Nephron (organoid): ENCODE measurements around the gene RAF1.
"Not testable (repeated sequence)": the region's sequence is repeated elsewhere in the genome, so short reads cannot be mapped to it uniquely, and the experiment has no call there.

Experiments
- H3K27ac Mint-ChIP-seq, 3 experiments: 2 replicates each; pipeline ENCODE4 v1.8.0; 2020; ENCODE audit warnings: mixed read lengths in 3 of 3, mild to moderate bottlenecking in 2 of 3, moderate library complexity in 1 of 3
- H3K27me3 Mint-ChIP-seq: 2 replicates; pipeline ENCODE4 v1.8.0; 2021; ENCODE audit warnings: low read depth, mild to moderate bottlenecking, moderate library complexity, mixed read lengths
- H3K36me3 Mint-ChIP-seq: 2 replicates; pipeline ENCODE4 v1.8.0; 2020; ENCODE audit warnings: low read depth, mixed read lengths
- H3K4me1 Mint-ChIP-seq: 2 replicates; pipeline ENCODE4 v1.8.0; 2020; ENCODE audit warnings: mixed read lengths
- H3K4me3 Mint-ChIP-seq, 3 experiments: 2 replicates each; pipeline ENCODE4 v1.8.0; 2020; ENCODE audit warnings: mild to moderate bottlenecking in 3 of 3, mixed read lengths in 3 of 3, moderate library complexity in 2 of 3
- H3K9me3 Mint-ChIP-seq: 2 replicates; pipeline ENCODE4 v1.8.0; 2020; ENCODE audit warnings: mixed read lengths
- TF ChIP-seq, protein P1 (sequence below), 3 experiments: fragments of 200-600 bp; sonication (generic); IDR thresholded peaks; one replicate each; pipeline ENCODE4 v1.5.0; 2021; ENCODE audit warnings: antibody characterized with exemption in 3 of 3; ENCODE audit not compliant: unreplicated experiment in 3 of 3

RAF1 gene

DNA sequence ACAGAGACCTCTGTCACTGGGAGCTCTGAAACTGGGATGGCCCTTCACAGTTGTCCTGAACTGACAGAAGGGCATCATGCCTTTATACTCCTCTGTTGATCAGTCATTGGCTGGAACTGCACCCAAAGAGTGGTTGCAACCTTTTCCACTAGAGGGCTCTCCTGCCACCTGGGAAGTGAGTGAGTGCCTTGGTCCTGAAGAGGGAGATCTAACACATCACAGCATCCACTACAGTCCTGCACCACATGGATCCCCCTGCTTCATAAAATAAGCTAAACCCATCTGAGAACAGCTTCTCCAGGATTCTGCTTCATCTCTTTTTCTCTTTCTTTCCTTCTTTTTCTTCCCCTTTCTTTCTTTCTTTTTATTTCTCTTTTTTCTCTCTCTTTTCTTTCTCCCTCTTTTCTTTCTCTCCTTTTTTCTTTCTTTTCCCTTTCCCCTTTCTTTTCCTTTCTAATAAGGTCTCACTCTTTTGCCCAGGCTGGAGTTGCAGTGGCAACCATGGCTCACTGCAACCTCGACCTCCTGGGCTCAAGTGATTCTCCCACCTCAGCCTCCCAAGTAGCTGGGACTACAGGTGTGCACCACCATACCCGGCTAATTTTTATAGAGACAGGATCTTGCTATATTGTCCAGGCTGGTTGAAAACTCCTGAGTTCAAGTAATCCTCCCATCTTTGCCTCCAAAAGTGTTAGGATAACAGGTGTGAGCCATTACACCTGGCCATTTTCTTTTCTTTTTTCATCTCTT is 42.8 kb upstream of the RAF1 start:
- H3K4me1 Mint-ChIP-seq: no peaks in the 10 kb centered on the region
- no peak overlapping the region for H3K4me3 Mint-ChIP-seq
- H3K9me3 Mint-ChIP-seq: peaks cover 2% of the 10 kb centered on the region
- TF ChIP-seq, protein P1, sequence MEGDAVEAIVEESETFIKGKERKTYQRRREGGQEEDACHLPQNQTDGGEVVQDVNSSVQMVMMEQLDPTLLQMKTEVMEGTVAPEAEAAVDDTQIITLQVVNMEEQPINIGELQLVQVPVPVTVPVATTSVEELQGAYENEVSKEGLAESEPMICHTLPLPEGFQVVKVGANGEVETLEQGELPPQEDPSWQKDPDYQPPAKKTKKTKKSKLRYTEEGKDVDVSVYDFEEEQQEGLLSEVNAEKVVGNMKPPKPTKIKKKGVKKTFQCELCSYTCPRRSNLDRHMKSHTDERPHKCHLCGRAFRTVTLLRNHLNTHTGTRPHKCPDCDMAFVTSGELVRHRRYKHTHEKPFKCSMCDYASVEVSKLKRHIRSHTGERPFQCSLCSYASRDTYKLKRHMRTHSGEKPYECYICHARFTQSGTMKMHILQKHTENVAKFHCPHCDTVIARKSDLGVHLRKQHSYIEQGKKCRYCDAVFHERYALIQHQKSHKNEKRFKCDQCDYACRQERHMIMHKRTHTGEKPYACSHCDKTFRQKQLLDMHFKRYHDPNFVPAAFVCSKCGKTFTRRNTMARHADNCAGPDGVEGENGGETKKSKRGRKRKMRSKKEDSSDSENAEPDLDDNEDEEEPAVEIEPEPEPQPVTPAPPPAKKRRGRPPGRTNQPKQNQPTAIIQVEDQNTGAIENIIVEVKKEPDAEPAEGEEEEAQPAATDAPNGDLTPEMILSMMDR (IDR thresholded peaks at IDR 0.05; ENCODE audit: unreplicated experiment in 3 of 3): peak; percentile 37 to 51 (median 48)
- H3K27me3 Mint-ChIP-seq: peaks cover under 1% of the 10 kb centered on the region
- H3K36me3 Mint-ChIP-seq: no peaks in the 10 kb centered on the region
- no peak overlapping the region for H3K27ac Mint-ChIP-seq

DNA sequence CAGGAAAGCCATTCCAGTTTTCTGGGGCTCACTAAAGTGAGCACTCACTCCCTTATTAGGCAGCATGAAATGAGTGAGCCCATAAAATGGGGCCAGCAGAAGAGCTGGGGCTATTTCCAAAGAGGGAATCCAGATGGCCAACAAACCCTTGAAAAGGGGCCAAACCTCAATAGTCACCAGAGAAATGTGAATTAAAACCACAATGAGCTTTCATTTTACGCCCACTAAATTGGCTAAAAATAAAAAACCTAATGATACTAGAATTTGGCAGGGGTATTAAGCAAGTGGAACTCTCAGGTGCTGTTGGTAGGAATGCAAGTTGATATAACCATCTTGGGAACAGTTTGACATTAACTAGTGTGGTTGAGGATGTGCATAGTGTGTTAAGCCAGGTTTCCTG is 42.1 kb upstream of the RAF1 start:
- Mint-ChIP-seq H3K9me3 (peaks cover 2% of the 10 kb centered on the region), H3K4me1 (no peaks in the 10 kb centered on the region), H3K27me3 (no peaks in the 10 kb centered on the region), H3K27ac (no peak overlapping the region), H3K36me3 (no peaks in the 10 kb centered on the region), H3K4me3 (no peak overlapping the region)
- TF ChIP-seq, protein P1 (IDR thresholded peaks at IDR 0.05; ENCODE audit: unreplicated experiment in 3 of 3): no peak

DNA sequence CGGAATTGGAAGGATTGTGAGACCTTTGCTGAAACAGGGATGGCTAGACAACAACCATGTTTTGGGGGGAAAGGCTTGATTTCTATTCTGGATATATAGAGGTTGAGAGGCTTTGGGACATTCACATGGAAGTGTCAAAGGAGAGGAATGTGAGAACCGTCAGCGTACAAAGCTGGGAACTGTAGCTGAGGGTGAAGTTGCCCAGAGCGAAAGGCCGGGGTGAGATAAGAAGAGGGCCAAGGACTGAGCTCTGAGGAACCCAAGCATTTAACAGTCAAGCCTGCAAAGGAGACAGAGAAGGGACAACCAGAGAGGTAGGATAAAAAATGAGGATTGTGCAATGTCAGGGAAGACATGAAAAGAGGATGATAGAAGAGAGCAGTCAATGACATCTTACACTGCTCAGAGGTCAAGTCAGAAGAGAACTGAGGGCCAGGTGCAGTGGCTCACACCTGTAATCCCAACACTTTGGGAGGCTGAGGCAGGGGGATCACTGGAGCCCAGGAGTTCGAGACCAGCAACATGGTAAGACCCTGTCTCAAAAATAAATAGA is 41.5 kb upstream of the RAF1 start:
- TF ChIP-seq, protein P1 (IDR thresholded peaks at IDR 0.05; ENCODE audit: unreplicated experiment in 3 of 3): no peak
- Mint-ChIP-seq H3K4me1 (no peaks in the 10 kb centered on the region), H3K36me3 (no peaks in the 10 kb centered on the region), H3K4me3 (no peak overlapping the region), H3K27me3 (no peaks in the 10 kb centered on the region), H3K27ac (no peak overlapping the region), H3K9me3 (peaks cover 2% of the 10 kb centered on the region)

GRCh38 chr3:12702501-12702900 is 38.6 kb upstream of the RAF1 start:
- Mint-ChIP-seq H3K9me3 (peaks cover 2% of the 10 kb centered on the region), H3K4me3 (no peak overlapping the region), H3K4me1 (no peaks in the 10 kb centered on the region), H3K27ac (no peak overlapping the region), H3K36me3 (no peaks in the 10 kb centered on the region), H3K27me3 (no peaks in the 10 kb centered on the region)
- TF ChIP-seq, protein P1 (IDR thresholded peaks at IDR 0.05; ENCODE audit: unreplicated experiment in 3 of 3): no peak

DNA sequence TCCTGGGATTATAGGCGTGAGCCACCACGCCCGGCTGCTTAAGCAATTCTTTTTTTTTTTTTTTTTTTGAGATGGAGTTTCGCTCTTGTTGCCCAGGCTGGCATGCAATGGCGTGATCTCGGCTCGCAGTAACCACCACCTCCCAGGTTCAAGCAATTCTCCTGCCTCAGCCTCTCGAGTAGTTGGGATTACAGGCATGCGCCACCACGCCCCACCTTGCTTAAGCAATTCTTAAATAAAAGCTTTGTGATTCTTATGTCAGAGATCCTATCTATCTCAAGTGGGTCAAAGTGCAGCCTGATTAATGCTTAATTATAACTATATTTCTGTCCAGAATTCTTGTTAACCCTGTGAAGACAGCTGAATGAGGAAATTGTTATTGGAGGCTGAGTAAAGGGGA is 37.7 kb upstream of the RAF1 start:
- H3K4me1 Mint-ChIP-seq, H3K36me3 Mint-ChIP-seq, H3K27me3 Mint-ChIP-seq, H3K9me3 Mint-ChIP-seq, H3K27ac Mint-ChIP-seq, H3K4me3 Mint-ChIP-seq: not testable (repeated sequence)

- H3K4me1 Mint-ChIP-seq: no peaks in the 10 kb centered on the region
- no peak overlapping the region for H3K4me3 Mint-ChIP-seq
- TF ChIP-seq, protein P1 (IDR thresholded peaks at IDR 0.05; ENCODE audit: unreplicated experiment in 3 of 3): no peak
- H3K27me3 Mint-ChIP-seq: no peaks in the 10 kb centered on the region
- H3K27ac Mint-ChIP-seq: no peak overlapping the region
- no peaks in the 10 kb centered on the region for H3K9me3 Mint-ChIP-seq
- H3K36me3 Mint-ChIP-seq: no peaks in the 10 kb centered on the region
These were observed 36.9 kb upstream of the RAF1 start for GRCh38 chr3:12700800-12701199.
